DMS79 treated with DMSO at 0.1 percent for 48 hours (cell line): ENCODE results near the gene DMKN.

Experiments
- DNase-seq: peaks from one replicate; lab custom pipeline; 2025; lab: John Stamatoyannopoulos, UW

DMKN gene

GRCh38 chr19:35549174-35549788 lies 35.8 kb upstream of the DMKN start:
- DNase-seq = peak; percentile 49

- no peak for DNase-seq
Measured at GRCh38 chr19:35546532-35546931, 33.1 kb upstream of the DMKN start.

DNA sequence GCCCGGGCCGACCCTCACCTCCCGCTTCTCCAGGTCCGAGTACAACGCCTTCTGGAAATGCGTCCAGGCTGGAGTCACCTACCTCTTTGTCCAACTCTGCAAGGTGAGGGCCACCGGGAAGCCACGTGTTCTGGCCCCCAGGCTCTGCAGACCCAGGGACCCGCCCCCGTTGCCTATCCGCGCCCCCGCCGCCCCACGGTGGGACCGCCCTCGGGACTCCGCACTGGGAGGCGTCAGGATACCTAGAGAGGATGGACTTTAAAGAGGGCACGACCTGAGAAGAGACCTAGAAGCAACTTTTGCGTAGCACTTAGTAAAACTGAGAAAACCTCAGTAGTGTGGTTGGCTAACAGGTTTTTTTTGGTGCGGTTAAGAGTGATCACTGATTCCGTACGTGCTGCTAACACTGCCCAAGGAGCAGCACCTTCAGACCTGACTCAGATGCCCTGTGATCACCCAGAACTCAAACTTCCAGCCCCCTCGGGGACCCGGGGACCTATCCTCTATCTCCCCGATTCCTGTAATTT lies 32.5 kb upstream of the DMKN start:
- peak; percentile 14 for DNase-seq

- DNase-seq = peak; percentile 68
Measured at GRCh38 chr19:35545001-35545854, 31.8 kb upstream of the DMKN start, which contains the start of gene TMEM147. TMEM147 (plus strand) TSS chr19:35545626; CDS start chr19:35545740, 114 bp downstream.

GRCh38 chr19:35544110-35544802 lies 30.8 kb upstream of the DMKN start:
- DNase-seq = no peak

- no peak for DNase-seq
Measured at GRCh38 chr19:35543280-35544109, 30.0 kb upstream of the DMKN start.

DNA sequence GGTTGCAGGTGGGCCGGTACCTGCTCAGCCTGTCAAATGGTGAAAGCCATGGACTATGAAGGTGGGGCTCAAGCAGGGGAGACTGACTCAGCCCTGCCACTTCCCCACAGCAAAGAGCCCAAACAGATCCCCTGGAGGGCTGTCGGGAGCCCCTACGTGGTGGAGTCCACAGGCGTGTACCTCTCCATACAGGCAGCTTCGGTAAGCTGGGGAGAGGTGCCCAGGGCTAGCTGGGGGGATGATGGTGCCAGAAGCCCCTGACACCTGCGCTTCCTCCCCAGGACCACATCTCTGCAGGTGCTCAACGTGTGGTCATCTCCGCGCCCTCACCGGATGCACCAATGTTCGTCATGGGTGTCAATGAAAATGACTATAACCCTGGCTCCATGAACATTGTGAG lies 28.8 kb upstream of the DMKN start:
- DNase-seq = no peak

GRCh38 chr19:35540356-35540927 lies 27.0 kb upstream of the DMKN start:
- DNase-seq = no peak

GRCh38 chr19:35539850-35540249 lies 26.4 kb upstream of the DMKN start:
- DNase-seq = no peak

DNA sequence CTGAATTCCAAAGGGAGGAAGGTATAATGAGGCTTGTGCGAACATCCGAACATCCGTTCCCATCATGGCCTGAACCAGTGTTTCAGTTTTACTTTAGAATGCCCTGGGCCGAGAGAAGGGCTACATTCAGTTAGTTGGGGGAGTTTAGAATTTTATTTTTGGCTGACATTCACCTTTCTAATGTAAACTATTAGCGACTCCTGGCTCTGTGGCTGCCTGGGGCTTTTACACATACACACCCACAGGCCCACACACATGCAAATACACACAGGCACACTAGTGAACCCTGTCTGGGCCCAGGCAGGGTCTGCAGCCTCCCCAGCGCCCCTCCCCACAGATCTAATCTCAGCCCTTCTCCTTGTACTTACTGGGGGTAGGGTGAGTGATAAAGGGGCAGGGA lies 25.9 kb upstream of the DMKN start:
- DNase-seq = no peak

DNA sequence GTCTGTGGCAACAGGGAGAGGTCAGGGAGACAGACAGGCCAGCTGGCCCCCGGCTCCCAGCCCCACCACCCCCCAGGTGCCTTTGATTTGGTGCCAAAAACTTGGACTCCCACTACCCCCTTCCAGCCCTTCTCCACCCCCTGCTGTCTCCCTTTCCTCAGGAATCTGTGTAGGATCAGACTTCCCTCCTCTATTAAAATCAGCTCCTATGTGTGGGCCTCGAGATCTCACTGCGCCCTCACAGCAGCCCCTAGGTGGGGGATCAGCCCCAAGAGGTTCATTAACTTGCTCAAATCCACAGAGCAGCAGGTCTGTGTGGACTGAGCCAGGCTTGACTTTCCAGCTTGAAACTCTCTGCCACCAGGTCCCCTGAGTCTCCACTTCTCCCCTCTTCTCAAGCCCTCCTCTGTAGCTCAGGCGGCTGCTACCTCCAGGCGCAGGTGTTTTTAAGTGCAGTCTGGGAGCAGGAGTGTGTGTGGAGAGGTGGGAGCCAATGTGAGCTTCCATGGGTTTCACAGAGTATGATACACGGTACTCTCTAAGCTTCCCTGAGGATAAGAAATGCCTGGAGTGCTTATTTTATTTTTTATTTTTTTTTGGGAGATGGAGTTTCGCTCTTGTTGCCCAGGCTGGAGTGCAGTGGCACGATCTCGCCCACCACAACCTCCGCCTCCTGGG lies 21.5 kb upstream of the DMKN start:
- DNase-seq = peak; percentile 76

GRCh38 chr19:35533822-35534392 lies 20.5 kb upstream of the DMKN start:
- DNase-seq = no peak

DNA sequence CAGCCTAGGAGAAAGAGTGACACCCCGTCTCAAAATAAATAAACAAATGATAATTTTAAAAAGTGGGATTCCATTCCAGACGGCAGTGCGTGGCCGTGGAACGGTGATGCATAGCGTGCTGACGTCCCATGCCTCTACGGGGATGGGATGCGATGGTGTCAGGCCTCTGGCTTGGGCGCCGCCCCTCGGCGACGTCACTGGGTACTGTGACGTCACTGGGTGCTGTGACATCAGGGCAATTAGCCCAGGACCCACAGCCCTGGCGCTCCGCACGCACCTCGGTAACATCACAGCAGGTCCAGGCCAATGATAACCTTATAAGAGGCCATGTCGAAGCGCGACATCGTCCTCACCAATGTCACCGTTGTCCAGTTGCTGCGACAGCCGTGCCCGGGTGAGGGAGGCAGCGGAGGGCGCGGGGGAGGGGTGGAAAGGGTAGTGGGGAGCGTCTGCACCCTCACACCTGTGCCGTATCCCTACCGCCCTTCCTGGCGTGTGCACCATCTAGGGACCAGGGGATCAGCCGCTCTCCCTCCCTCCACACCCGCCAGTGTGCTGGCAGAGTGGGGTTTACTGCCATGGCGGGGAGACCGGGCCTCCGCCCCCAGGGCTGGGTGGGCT lies 19.9 kb upstream of the DMKN start, which contains the start of gene GAPDHS:
GAPDHS (plus strand) TSS at position 256 of the 621 bp plus-strand sequence; CDS start at position 328, 72 bp downstream.
- DNase-seq = no peak

DNA sequence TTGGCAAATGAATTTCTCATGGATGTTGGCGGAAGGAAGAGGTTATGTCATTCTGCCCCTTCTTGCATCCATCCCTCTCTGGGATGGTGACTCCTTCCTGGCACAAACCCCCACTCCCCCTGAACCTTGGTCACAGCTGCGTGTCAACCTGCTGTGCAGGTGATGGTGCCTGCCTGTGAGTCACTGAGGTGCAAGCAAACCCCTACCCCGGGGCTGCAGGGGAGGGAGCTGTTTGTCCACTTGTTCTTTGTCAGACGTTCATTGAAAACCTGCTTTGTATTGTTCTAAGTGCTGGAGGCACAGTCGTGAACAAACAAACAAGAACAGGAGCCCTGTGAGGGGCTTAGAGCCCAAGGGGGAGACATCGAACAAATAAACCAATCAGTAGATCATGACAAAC lies 17.8 kb upstream of the DMKN start:
- DNase-seq = peak; percentile 7

- DNase-seq = no peak
Measured at GRCh38 chr19:35529241-35530218, 16.1 kb upstream of the DMKN start.

DNA sequence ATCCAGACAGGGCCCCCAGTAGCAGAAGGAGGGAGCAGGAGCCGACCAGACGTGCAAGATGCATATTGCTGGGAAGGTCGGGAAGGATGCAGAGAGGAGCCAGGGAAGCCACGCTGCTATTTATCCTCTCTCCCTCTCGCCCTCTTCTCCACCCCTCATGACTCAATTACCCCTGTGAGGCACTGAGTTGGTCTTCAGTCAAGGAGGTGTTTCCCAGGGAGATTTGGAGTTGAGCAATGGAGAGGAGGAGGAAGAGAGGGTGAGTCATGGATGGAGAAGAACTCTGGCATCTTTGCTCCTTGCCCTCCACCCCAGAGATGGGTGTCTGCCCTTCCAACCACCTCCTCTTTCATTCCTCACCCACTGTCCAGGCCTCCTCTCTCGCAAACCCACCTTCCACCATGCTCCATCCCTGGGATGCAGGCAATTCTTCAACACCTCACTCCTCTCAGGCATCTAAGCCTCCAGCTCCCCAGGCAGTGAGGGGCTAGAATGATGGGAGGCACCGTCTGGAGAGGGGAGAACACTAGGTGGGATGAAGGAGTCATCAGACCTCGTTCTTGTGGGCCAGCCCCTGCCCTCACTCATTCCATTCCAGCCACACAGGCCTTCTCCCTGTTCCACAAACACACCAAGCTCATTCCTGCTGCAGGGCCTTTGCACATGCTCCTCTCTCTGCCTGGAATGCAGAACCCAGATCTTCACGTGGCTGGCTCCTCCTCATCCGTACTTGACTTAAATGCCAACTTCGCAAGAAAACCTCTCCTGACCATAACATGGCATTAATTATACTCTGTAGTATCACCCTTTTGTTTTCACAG lies 15.0 kb upstream of the DMKN start, which contains the start of gene SBSN:
SBSN (minus strand) TSS at position 94 of the 821 bp plus-strand sequence; CDS start at position 64, 30 bp downstream.
- no peak for DNase-seq

DNA sequence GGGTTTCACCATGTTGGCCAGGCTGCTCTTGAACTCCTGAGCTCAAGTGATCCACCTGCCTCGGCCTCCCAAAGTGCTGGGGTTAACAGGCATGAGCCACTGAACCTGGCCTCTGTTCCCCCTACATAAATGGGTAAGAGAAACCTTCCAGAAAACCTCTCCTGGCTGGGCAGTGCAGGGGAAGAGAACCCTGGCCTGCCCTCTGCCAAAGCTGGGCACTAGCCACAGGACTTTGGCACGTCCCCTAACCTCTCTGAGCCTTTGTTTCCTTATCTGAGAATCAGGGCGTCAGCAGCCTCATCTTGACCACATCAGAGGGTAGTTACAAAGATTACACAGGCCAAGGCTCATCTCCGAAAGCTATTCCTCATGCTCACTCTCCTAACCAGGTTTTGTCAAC lies 12.4 kb upstream of the DMKN start:
- no peak for DNase-seq
